ENCODE data around the gene KYAT1. TPM values are rescaled to one million over a fixed set of nuclear protein-coding genes. Genes with fewer than 3 reads are reported as not detected.
A peak's percentile ranks its signal among the peaks of the same experiment; 100 is the strongest.

The KYAT1 gene
- total RNA-seq, 1 donor from 2014 or later: 9.5 TPM

- Histone ChIP-seq H3K36me3 (ENCODE audit: control insufficient read depth, insufficient read depth, low read length) (peaks cover 38% of the 10 kb centered on the region), H3K27me3 (ENCODE audit: control insufficient read depth, insufficient read depth, low read length) (no peaks in the 10 kb centered on the region), H3K4me3 (ENCODE audit: low read depth, low read length) (no peak overlapping the region)
- TF ChIP-seq, protein P1, sequence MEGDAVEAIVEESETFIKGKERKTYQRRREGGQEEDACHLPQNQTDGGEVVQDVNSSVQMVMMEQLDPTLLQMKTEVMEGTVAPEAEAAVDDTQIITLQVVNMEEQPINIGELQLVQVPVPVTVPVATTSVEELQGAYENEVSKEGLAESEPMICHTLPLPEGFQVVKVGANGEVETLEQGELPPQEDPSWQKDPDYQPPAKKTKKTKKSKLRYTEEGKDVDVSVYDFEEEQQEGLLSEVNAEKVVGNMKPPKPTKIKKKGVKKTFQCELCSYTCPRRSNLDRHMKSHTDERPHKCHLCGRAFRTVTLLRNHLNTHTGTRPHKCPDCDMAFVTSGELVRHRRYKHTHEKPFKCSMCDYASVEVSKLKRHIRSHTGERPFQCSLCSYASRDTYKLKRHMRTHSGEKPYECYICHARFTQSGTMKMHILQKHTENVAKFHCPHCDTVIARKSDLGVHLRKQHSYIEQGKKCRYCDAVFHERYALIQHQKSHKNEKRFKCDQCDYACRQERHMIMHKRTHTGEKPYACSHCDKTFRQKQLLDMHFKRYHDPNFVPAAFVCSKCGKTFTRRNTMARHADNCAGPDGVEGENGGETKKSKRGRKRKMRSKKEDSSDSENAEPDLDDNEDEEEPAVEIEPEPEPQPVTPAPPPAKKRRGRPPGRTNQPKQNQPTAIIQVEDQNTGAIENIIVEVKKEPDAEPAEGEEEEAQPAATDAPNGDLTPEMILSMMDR (IDR thresholded peaks at IDR 0.05; ENCODE audit: insufficient read depth, low read length, severe bottlenecking): no peak
- peak; percentile 32 for FAIRE-seq
- no peak for DNase-seq (ENCODE audit: low read depth)
Observed at GRCh38 chr9:128821584-128822406, 60.0 kb downstream of the KYAT1 start.

DNA sequence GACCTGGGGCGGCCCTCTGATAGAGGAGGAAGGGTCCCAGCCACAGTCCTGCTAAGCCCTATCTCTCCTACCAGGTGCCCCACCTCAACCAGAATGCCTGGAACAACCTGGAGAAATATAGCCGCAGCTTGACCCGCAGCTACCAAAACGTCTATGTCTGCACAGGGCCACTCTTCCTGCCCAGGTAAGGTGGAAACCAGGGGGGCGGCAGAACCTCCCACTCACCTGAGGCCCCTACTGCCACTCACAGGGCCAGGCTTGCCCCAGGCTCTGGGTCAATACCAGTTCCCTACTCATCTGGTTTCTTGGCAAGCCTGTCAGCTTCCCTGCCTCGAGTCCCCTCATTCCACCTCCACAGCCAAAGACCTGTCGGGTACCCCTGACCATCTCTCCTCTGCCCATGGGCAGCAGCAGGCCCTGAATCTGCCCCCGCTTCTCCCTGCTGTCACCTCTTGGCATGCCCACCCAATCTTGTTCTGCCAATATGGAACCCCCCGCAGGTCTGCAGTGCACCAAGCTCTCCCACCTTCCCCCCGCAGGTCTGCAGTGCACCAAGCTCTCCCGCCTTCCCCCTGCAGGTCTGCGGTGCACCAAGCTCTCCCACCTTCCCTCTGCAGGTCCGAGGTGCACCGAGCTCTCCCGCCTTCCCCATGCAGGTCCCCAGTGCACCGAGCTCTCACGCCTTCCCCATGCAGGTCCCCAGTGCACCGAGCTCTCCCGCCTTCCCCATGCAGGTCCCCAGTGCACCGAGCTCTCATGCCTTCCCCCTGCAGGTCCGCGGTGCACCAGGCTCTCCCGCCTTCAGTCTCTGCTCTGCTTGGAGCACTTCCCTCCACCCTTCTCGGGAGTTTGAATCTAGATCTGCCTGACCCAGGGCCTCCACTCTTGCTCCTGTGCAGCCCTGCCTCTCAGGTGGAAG is 60.8 kb downstream of the KYAT1 start:
- Histone ChIP-seq H3K36me3 (ENCODE audit: control insufficient read depth, insufficient read depth, low read length) (peaks cover 30% of the 10 kb centered on the region), H3K4me3 (ENCODE audit: low read depth, low read length) (no peak overlapping the region), H3K27me3 (ENCODE audit: control insufficient read depth, insufficient read depth, low read length) (no peaks in the 10 kb centered on the region)
- FAIRE-seq (no peak), DNase-seq (ENCODE audit: low read depth) (no peak)
- TF ChIP-seq, protein P1 (IDR thresholded peaks at IDR 0.05; ENCODE audit: insufficient read depth, low read length, severe bottlenecking): no peak

GRCh38 chr9:128819716-128820664 is 61.8 kb downstream of the KYAT1 start:
- Histone ChIP-seq H3K4me3 (ENCODE audit: low read depth, low read length) (no peak overlapping the region), H3K27me3 (ENCODE audit: control insufficient read depth, insufficient read depth, low read length) (no peaks in the 10 kb centered on the region), H3K36me3 (ENCODE audit: control insufficient read depth, insufficient read depth, low read length) (peaks cover 25% of the 10 kb centered on the region)
- FAIRE-seq (no peak), DNase-seq (ENCODE audit: low read depth) (no peak)
- TF ChIP-seq, protein P1 (IDR thresholded peaks at IDR 0.05; ENCODE audit: insufficient read depth, low read length, severe bottlenecking): no peak

DNA sequence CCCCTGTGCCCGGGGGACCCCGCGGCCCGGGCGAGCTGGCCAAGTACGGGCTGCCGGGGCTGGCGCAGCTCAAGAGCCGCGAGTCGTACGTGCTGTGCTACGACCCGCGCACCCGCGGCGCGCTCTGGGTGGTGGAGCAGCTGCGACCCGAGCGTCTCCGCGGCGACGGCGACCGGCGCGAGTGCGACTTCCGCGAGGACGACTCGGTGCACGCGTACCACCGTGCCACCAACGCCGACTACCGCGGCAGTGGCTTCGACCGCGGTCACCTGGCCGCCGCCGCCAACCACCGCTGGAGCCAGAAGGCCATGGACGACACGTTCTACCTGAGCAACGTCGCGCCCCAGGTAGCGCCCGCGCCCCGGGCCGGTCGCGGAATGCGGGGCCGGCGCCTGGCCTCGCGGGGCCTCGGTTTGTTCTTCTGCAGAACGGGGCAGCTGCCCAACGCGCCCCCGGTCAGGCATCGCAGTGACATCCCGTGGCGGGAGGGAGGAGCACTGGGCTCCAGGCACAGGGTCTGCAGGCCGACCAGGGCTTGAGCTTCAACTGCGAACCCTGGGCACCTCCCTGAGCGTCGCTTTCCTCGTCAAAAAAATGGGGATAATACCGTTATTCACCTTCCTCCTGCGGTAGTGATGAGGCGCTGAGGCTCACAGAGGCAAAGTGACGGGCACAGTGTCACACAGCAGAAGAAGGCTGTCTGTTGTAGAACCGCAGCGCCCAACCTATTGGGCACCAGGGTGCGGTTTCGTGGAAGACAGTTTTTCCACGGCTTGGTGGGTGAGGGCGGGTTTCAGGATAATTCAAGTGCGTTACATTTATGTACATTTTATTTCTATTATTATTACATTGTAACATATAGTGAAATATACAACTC is 62.7 kb downstream of the KYAT1 start:
- Histone ChIP-seq H3K36me3 (ENCODE audit: control insufficient read depth, insufficient read depth, low read length) (peaks cover 18% of the 10 kb centered on the region), H3K4me3 (ENCODE audit: low read depth, low read length) (peak overlapping the region; percentile 71), H3K27me3 (ENCODE audit: control insufficient read depth, insufficient read depth, low read length) (no peaks in the 10 kb centered on the region)
- FAIRE-seq (no peak), DNase-seq (ENCODE audit: low read depth) (no peak)
- TF ChIP-seq, protein P1 (IDR thresholded peaks at IDR 0.05; ENCODE audit: insufficient read depth, low read length, severe bottlenecking): no peak

All from bronchial epithelial cell (primary cell).